DND-41 (cell line): ENCODE data around the gene LRRC61.
A peak's percentile ranks its signal among the peaks of the same experiment; 100 is the strongest.

Source experiments
- CTCF ChIP-seq: IDR thresholded peaks from 2 replicates; pipeline ENCODE4 v1.5.1; 2012; ENCODE audit warnings: borderline replicate concordance, low read length, moderate library complexity, mild to moderate bottlenecking; ENCODE audit not compliant: poor library complexity, severe bottlenecking; ENCODE audit errors: extremely low read depth
- EZH2 ChIP-seq: IDR thresholded peaks from 3 replicates; pipeline ENCODE4 v1.6.1; 2012; ENCODE audit warnings: borderline replicate concordance, low read depth, mild to moderate bottlenecking, moderate library complexity, low read length, inconsistent platforms; ENCODE audit not compliant: severe bottlenecking

GRCh38 chr7:150363370-150363769 lies 40.2 kb downstream of the LRRC61 start:
- TF ChIP-seq CTCF (peak; percentile 56), EZH2 (no peak)
